PC-9 (cell line): ENCODE data around the gene SHC1. TPM values are rescaled to one million over a fixed set of nuclear protein-coding genes. Genes with fewer than 3 reads are reported as not detected.
"Not testable (repeated sequence)": the region's sequence is repeated elsewhere in the genome, so short reads cannot be mapped to it uniquely, and the experiment has no call there.

Experiments used
- BruUV-seq: library from RNA; stranded (reverse); fragments of 400-500 nt; replicated peaks from 2 replicates; lab custom pipeline; 2021; lab: Mats Ljungman, UMichigan
- CTCF ChIA-PET: fragments of 300-600 bp; sonication (Branson Sonifier 250); formaldehyde crosslinking; loops from one replicate; lab custom pipeline; 2022; ENCODE audit warnings: antibody characterized with exemption; lab: Charles Lee
- POLR2A ChIA-PET: fragments of 300-600 bp; sonication (Branson Sonifier 250); formaldehyde crosslinking; loops from one replicate; lab custom pipeline; 2022; ENCODE audit warnings: antibody characterized with exemption; ENCODE audit not compliant: unreplicated experiment; lab: Charles Lee
- DNase-seq, 2 experiments: peaks; one replicate each; pipeline versions ENCODE4 v3.0.0 to v3.0.0-alpha.2; 2015 to 2022; ENCODE audit warnings: mixed read lengths in 1 of 2
- H2AFZ ChIP-seq: fragments of 200-600 bp; sonication (generic); 2 replicates; pipeline ENCODE4 v1.8.1; 2017; ENCODE audit warnings: antibody characterized with exemption
- H3F3A ChIP-seq: fragments of 200-600 bp; sonication (generic); 2 replicates; pipeline ENCODE4 v1.8.1; 2017; ENCODE audit warnings: antibody characterized with exemption, mild to moderate bottlenecking, low read depth; ENCODE audit not compliant: insufficient read depth
- H3K27ac ChIP-seq: fragments of 200-600 bp; sonication (generic); 2 replicates; pipeline ENCODE4 v1.6.1; 2016; ENCODE audit warnings: mixed run types
- H3K27me3 ChIP-seq: fragments of 200-600 bp; sonication (generic); 2 replicates; pipeline ENCODE4 v1.6.1; 2016; ENCODE audit warnings: low read depth, mixed run types; ENCODE audit not compliant: insufficient read depth
- H3K36me3 ChIP-seq: fragments of 200-600 bp; sonication (generic); 2 replicates; pipeline ENCODE4 v1.6.1; 2016; ENCODE audit warnings: low read depth, mixed run types
- H3K4me1 ChIP-seq: fragments of 200-600 bp; sonication (generic); replicated peaks from 2 replicates; pipeline ENCODE4 v1.6.1; 2016; ENCODE audit warnings: mixed run types; ENCODE audit not compliant: insufficient read depth
- H3K4me2 ChIP-seq: fragments of 200-600 bp; sonication (generic); 2 replicates; pipeline ENCODE4 v1.6.1; 2017; ENCODE audit warnings: mixed run types
- H3K4me3 ChIP-seq: fragments of 200-600 bp; sonication (generic); 2 replicates; pipeline ENCODE4 v1.6.1; 2016; ENCODE audit warnings: mixed run types
- H3K79me2 ChIP-seq: fragments of 200-600 bp; sonication (generic); 2 replicates; pipeline ENCODE4 v1.6.1; 2017; ENCODE audit warnings: low read depth, mixed run types
- H3K9me2 ChIP-seq: fragments of 200-600 bp; sonication (generic); 2 replicates; pipeline ENCODE4 v1.8.1; 2017; ENCODE audit warnings: mild to moderate bottlenecking; ENCODE audit not compliant: insufficient read depth
- H3K9me3 ChIP-seq: fragments of 200-600 bp; sonication (generic); 2 replicates; pipeline ENCODE4 v1.8.1; 2016; ENCODE audit warnings: low read depth; ENCODE audit not compliant: insufficient read depth
- H4K20me1 ChIP-seq: fragments of 200-600 bp; sonication (generic); 2 replicates; pipeline ENCODE4 v1.8.1; 2017; ENCODE audit not compliant: insufficient read depth
- CTCF ChIP-seq: fragments of 200-600 bp; sonication (generic); conservative IDR thresholded peaks from 2 replicates; pipeline ENCODE4 v1.6.1; 2017; ENCODE audit warnings: mixed run types, antibody characterized with exemption, mild to moderate bottlenecking, moderate library complexity
- EZH2 ChIP-seq: fragments of 200-600 bp; sonication (generic); IDR thresholded peaks from 2 replicates; pipeline ENCODE4 v1.8.0; 2017; ENCODE audit warnings: antibody characterized with exemption, low read depth
- intact Hi-C: fragments of 100-400 bp; cut with micrococcal nuclease; formaldehyde crosslinking; loops from one replicate; pipeline ENCODE4 v1.10.0; 2022; ENCODE audit not compliant: unreplicated experiment
- total RNA-seq: library from RNA; stranded (reverse); gene quantifications from 2 replicates; pipeline ENCODE4 v1.2.3, GENCODE V29; 2021

The SHC1 gene
- total RNA-seq, 1 experiment from 2014 or later: 210 TPM

- no peak overlapping the region for H3K4me2 ChIP-seq
- H3K36me3 ChIP-seq: no peaks in the 10 kb centered on the region
Observed at GRCh38 chr1:154998201-154998780, 27.7 kb upstream of the SHC1 start.

GRCh38 chr1:154996966-154997701 is 26.6 kb upstream of the SHC1 start:
- intact Hi-C loops: no loop called here
- no peak for DNase-seq
- H3K9me3 ChIP-seq: no peaks in the 10 kb centered on the region
- H3K4me2 ChIP-seq: no peak overlapping the region
- no peak overlapping the region for H2AFZ ChIP-seq
- TF ChIP-seq CTCF: no peak
- TF ChIP-seq EZH2: no peak
- no peaks in the 10 kb centered on the region for H4K20me1 ChIP-seq
- no peaks in the 10 kb centered on the region for H3K27me3 ChIP-seq
- no peaks in the 10 kb centered on the region for H3K36me3 ChIP-seq
- peaks cover 28% of the 10 kb centered on the region for H3K4me1 ChIP-seq
- no peaks in the 10 kb centered on the region for H3K9me2 ChIP-seq
- no peak overlapping the region for H3K4me3 ChIP-seq
- no TSS peak for BruUV-seq
- ChIA-PET CTCF (interaction anchor here (0.7 kb wide), 1 partner anchor 10 kb away, joined by 7 read pairs; no protein-coding TSS in a partner anchor), POLR2A (interaction anchor here (0.6 to 0.7 kb wide), 2 partner anchors 25 to 66 kb away, joined by 6 read pairs; partner anchors contain the start of gene EFNA4)
- H3F3A ChIP-seq: peaks cover 49% of the 10 kb centered on the region
- no peak overlapping the region for H3K27ac ChIP-seq
- H3K79me2 ChIP-seq: peaks cover 7% of the 10 kb centered on the region; the same call in 1 of the 2 replicates

More at GRCh38 chr1:154998201-154998780, 27.7 kb upstream of the SHC1 start:
- Histone ChIP-seq H3K9me3 (no peaks in the 10 kb centered on the region), H3K4me1 (peaks cover 25% of the 10 kb centered on the region), H2AFZ (no peak overlapping the region), H4K20me1 (no peaks in the 10 kb centered on the region), H3K79me2 (peaks cover 14% of the 10 kb centered on the region), H3K27me3 (no peaks in the 10 kb centered on the region), H3F3A (peaks cover 40% of the 10 kb centered on the region), H3K9me2 (no peaks in the 10 kb centered on the region), H3K4me3 (no peak overlapping the region), H3K27ac (no peak overlapping the region)
- no peak for TF ChIP-seq EZH2
- TF ChIP-seq CTCF: no peak
- BruUV-seq: no TSS peak
- no peak for DNase-seq
- ChIA-PET CTCF (no interaction called here), POLR2A (no interaction called here)
- intact Hi-C loops: no loop called here

GRCh38 chr1:154995301-154995983 is 24.9 kb upstream of the SHC1 start:
- BruUV-seq: not testable (repeated sequence)

More at GRCh38 chr1:154995301-154995983, 24.9 kb upstream of the SHC1 start:
- H4K20me1 ChIP-seq, H3K4me2 ChIP-seq, H3K4me3 ChIP-seq, H3K27me3 ChIP-seq, H2AFZ ChIP-seq, H3K9me2 ChIP-seq, intact Hi-C loops, H3K79me2 ChIP-seq, H3K9me3 ChIP-seq, H3K36me3 ChIP-seq: not testable (repeated sequence)
- TF ChIP-seq CTCF: peak; percentile 48; the same call in 1 of the 2 replicates
- ChIA-PET CTCF (interaction anchor here (0.6 to 0.7 kb wide), 3 partner anchors 19 to 87 kb away, joined by 4 to 7 read pairs (median 6); no protein-coding TSS in a partner anchor), POLR2A (interaction anchor here (0.7 kb wide), 2 partner anchors 16 to 22 kb away, joined by 3 to 8 read pairs; no protein-coding TSS in a partner anchor)
- H3K4me1 ChIP-seq: peaks cover 28% of the 10 kb centered on the region
- H3F3A ChIP-seq: peaks cover 46% of the 10 kb centered on the region
- peak; percentile 60 to 77 for DNase-seq
- peak overlapping the region; percentile 30; the same call in 1 of the 2 replicates for H3K27ac ChIP-seq
